H9 (cell line): ENCODE data around the gene MPST. TPM values are rescaled to one million over a fixed set of nuclear protein-coding genes. Genes with fewer than 3 reads are reported as not detected.

Experiments
- DNase-seq: peaks from one replicate; pipeline ENCODE4 v3.0.0-alpha.2; 2017
- H2AFZ ChIP-seq: one replicate; pipeline ENCODE4 v1.6.1; 2013; ENCODE audit warnings: mild to moderate bottlenecking, low read length, control low read depth, moderate library complexity
- H2AK5ac ChIP-seq: 2 replicates; pipeline ENCODE4 v1.6.1; 2013; ENCODE audit warnings: low read length, control low read depth, mixed read lengths; ENCODE audit not compliant: insufficient read length
- H2BK120ac ChIP-seq: one replicate; pipeline ENCODE4 v1.6.1; 2013; ENCODE audit warnings: low read depth, mild to moderate bottlenecking, low read length, control low read depth, inconsistent platforms; ENCODE audit not compliant: poor library complexity, severe bottlenecking
- H2BK12ac ChIP-seq: 2 replicates; pipeline ENCODE4 v1.6.1; 2013; ENCODE audit warnings: low read length, control low read depth, mixed read lengths, low read depth; ENCODE audit not compliant: insufficient read length
- H2BK15ac ChIP-seq: 2 replicates; pipeline ENCODE4 v1.6.1; 2013; ENCODE audit warnings: low read depth, low read length, control low read depth
- H2BK20ac ChIP-seq: one replicate; pipeline ENCODE4 v1.6.1; 2013; ENCODE audit warnings: low read depth, mild to moderate bottlenecking, low read length, control low read depth, inconsistent platforms; ENCODE audit not compliant: poor library complexity, severe bottlenecking
- H2BK5ac ChIP-seq: 2 replicates; pipeline ENCODE4 v1.6.1; 2013; ENCODE audit warnings: low read length, control low read depth, mixed read lengths; ENCODE audit not compliant: insufficient read length
- H3K14ac ChIP-seq: 2 replicates; pipeline ENCODE4 v1.6.1; 2013; ENCODE audit warnings: low read length, control low read depth; ENCODE audit not compliant: insufficient read depth
- H3K18ac ChIP-seq: 2 replicates; pipeline ENCODE4 v1.6.1; 2013; ENCODE audit warnings: low read depth, mild to moderate bottlenecking, mixed read lengths, low read length, control low read depth; ENCODE audit not compliant: insufficient read length
- H3K23ac ChIP-seq: 2 replicates; pipeline ENCODE4 v1.6.1; 2013; ENCODE audit warnings: low read length, control low read depth, mixed read lengths, low read depth; ENCODE audit not compliant: insufficient read length
- H3K23me2 ChIP-seq: 2 replicates; pipeline ENCODE4 v1.6.1; 2013; ENCODE audit warnings: low read depth, mild to moderate bottlenecking, mixed read lengths, low read length, control low read depth; ENCODE audit not compliant: insufficient read length, poor library complexity, severe bottlenecking
- H3K27ac ChIP-seq: 2 replicates; pipeline ENCODE4 v1.5.1; 2013; ENCODE audit warnings: low read length, control low read depth, mixed read lengths, low read depth; ENCODE audit not compliant: insufficient read length
- H3K27me3 ChIP-seq: 2 replicates; pipeline ENCODE4 v1.6.1; 2013; ENCODE audit warnings: low read length, control low read depth, inconsistent platforms; ENCODE audit not compliant: insufficient read depth
- H3K4ac ChIP-seq: 2 replicates; pipeline ENCODE4 v1.6.1; 2013; ENCODE audit warnings: low read depth, mild to moderate bottlenecking, control low read depth, inconsistent platforms, low read length, moderate library complexity
- H3K4me1 ChIP-seq: 2 replicates; pipeline ENCODE4 v1.6.1; 2013; ENCODE audit warnings: low read length, control low read depth, inconsistent platforms; ENCODE audit not compliant: insufficient read depth
- H3K4me2 ChIP-seq: 2 replicates; pipeline ENCODE4 v1.6.1; 2013; ENCODE audit warnings: low read length, control low read depth, mixed read lengths; ENCODE audit not compliant: insufficient read length, insufficient read depth
- H3K56ac ChIP-seq: 2 replicates; pipeline ENCODE4 v1.6.1; 2013; ENCODE audit warnings: low read depth, mild to moderate bottlenecking, mixed read lengths, low read length, control low read depth; ENCODE audit not compliant: insufficient read length
- H3K79me1 ChIP-seq: 2 replicates; pipeline ENCODE4 v1.6.1; 2013; ENCODE audit warnings: low read depth, mild to moderate bottlenecking, moderate library complexity, low read length, control low read depth, inconsistent platforms; ENCODE audit not compliant: insufficient read depth, poor library complexity, severe bottlenecking
- H3K79me2 ChIP-seq: 2 replicates; pipeline ENCODE4 v1.6.1; 2013; ENCODE audit warnings: low read length, control low read depth, inconsistent platforms; ENCODE audit not compliant: insufficient read depth
- H3K9ac ChIP-seq: 2 replicates; pipeline ENCODE4 v1.6.1; 2013; ENCODE audit warnings: low read length, control low read depth, mixed read lengths; ENCODE audit not compliant: insufficient read length; ENCODE audit errors: extremely low read depth
- H3K9me3 ChIP-seq: one replicate; pipeline ENCODE4 v1.6.1; 2013; ENCODE audit warnings: low read depth, low read length, inconsistent platforms; ENCODE audit not compliant: control insufficient read depth
- H3T11ph ChIP-seq: one replicate; pipeline ENCODE4 v1.6.1; 2013; ENCODE audit warnings: mild to moderate bottlenecking, low read length, control low read depth, inconsistent platforms
- H4K20me1 ChIP-seq: one replicate; pipeline ENCODE4 v1.6.1; 2013; ENCODE audit not compliant: control insufficient read depth, insufficient read length, insufficient read depth
- H4K5ac ChIP-seq: 2 replicates; pipeline ENCODE4 v1.6.1; 2013; ENCODE audit warnings: low read depth, mild to moderate bottlenecking, mixed read lengths, low read length, control low read depth; ENCODE audit not compliant: insufficient read length
- H4K8ac ChIP-seq: replicated peaks from 2 replicates; pipeline ENCODE4 v1.6.1; 2013; ENCODE audit warnings: low read length, control low read depth, mixed read lengths, low read depth; ENCODE audit not compliant: insufficient read length
- H4K91ac ChIP-seq: 2 replicates; pipeline ENCODE4 v1.6.1; 2013; ENCODE audit warnings: low read depth, mild to moderate bottlenecking, moderate library complexity, mixed read lengths, low read length, control low read depth; ENCODE audit not compliant: insufficient read length
- H3K27ac Mint-ChIP-seq, 3 experiments: 2 replicates in 2 of 3; 3 replicates in 1 of 3; pipeline ENCODE4 v1.8.0; 2020 to 2021; ENCODE audit warnings: mixed read lengths in 3 of 3, mild to moderate bottlenecking in 1 of 3, moderate library complexity in 1 of 3
- H3K27me3 Mint-ChIP-seq: 2 replicates; pipeline ENCODE4 v1.8.0; 2021; ENCODE audit warnings: low read depth, mild to moderate bottlenecking, moderate library complexity, mixed read lengths
- H3K36me3 Mint-ChIP-seq, 3 experiments: 2 replicates in 2 of 3; 3 replicates in 1 of 3; pipeline ENCODE4 v1.8.0; 2020 to 2021; ENCODE audit warnings: low read depth in 3 of 3, mixed read lengths in 3 of 3; ENCODE audit not compliant: insufficient read depth in 1 of 3
- H3K4me1 Mint-ChIP-seq, 2 experiments: 2 replicates each; pipeline ENCODE4 v1.8.0; 2020; ENCODE audit warnings: mixed read lengths in 2 of 2
- H3K4me3 Mint-ChIP-seq, 2 experiments: 2 replicates in 1 of 2; 3 replicates in 1 of 2; pipeline ENCODE4 v1.8.0; 2020 to 2021; ENCODE audit warnings: mild to moderate bottlenecking in 2 of 2, mixed read lengths in 2 of 2, moderate library complexity in 1 of 2
- H3K9me3 Mint-ChIP-seq, 2 experiments: 2 replicates in 1 of 2; 3 replicates in 1 of 2; pipeline ENCODE4 v1.8.0; 2020; ENCODE audit warnings: mild to moderate bottlenecking in 2 of 2, mixed read lengths in 2 of 2, moderate library complexity in 1 of 2
- WGBS: extraction: QIAGEN DNeasy Blood & Tissue Kit; methylation state at CpG from one replicate; pipeline ENCODE4 v1.1.7; 2013; ENCODE audit warnings: missing lambda C conversion rate, low lambda C conversion rate, mixed read lengths; ENCODE audit not compliant: insufficient read length; ENCODE audit errors: extremely low coverage; 5-methylcytosine and 5-hydroxymethylcytosine counted together
- total RNA-seq: library from RNA; stranded (reverse); gene quantifications from 2 replicates; pipeline ENCODE4 v1.2.1, GENCODE V29; 2021
- TF ChIP-seq, protein P1 (sequence below): fragments of 200-600 bp; sonication (generic); conservative IDR thresholded peaks from 3 replicates; pipeline ENCODE4 v1.8.0; 2021; ENCODE audit warnings: antibody characterized with exemption, mild to moderate bottlenecking

The MPST gene
- total RNA-seq, 1 experiment from 2014 or later, result 70.5 TPM

DNA sequence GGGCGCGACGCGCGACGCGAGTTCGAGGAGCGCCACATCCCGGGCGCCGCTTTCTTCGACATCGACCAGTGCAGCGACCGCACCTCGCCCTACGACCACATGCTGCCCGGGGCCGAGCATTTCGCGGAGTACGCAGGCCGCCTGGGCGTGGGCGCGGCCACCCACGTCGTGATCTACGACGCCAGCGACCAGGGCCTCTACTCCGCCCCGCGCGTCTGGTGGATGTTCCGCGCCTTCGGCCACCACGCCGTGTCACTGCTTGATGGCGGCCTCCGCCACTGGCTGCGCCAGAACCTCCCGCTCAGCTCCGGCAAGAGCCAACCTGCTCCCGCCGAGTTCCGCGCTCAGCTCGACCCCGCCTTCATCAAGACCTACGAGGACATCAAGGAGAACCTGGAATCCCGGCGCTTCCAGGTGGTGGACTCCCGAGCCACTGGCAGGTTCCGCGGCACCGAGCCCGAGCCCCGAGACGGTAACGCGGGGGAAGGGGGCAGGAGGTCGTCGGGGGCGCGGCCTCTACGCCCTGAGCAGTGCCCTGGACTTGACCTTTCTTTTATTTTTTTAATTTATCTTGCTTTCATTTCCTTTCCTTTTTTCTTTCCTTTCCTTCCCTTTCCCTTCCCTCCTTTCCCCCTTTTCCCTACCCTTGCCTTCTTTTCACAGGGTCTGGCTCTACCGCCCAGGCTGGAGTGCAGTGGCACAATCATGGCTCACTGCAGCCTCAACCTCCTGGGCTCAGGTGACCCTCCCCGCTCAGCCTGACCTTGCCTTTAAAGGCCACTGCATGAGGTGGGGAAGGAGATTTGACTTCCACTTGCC lies 5.0 kb downstream of the MPST start:
- no peaks in the 10 kb centered on the region for H3K9me3 Mint-ChIP-seq
- Histone ChIP-seq H3K79me2 (no peaks in the 10 kb centered on the region), H3K4me1 (no peaks in the 10 kb centered on the region), H3T11ph (no peak overlapping the region), H3K9me3 (no peaks in the 10 kb centered on the region), H2AK5ac (no peak overlapping the region), H2BK15ac (no peak overlapping the region), H4K8ac (no peak overlapping the region), H3K23me2 (no peaks in the 10 kb centered on the region), H3K79me1 (no peaks in the 10 kb centered on the region), H3K27me3 (no peaks in the 10 kb centered on the region), H2BK20ac (no peak overlapping the region), H4K20me1 (peaks cover 3% of the 10 kb centered on the region), H4K91ac (no peak overlapping the region), H3K4ac (no peak overlapping the region), H3K56ac (no peak overlapping the region), H3K27ac (no peak overlapping the region), H4K5ac (no peak overlapping the region), H3K23ac (no peak overlapping the region), H3K9ac (no peak overlapping the region), H3K14ac (no peak overlapping the region), H2AFZ (no peak overlapping the region), H2BK5ac (no peak overlapping the region), H3K4me2 (no peak overlapping the region), H2BK12ac (no peak overlapping the region), H2BK120ac (no peak overlapping the region), H3K18ac (no peak overlapping the region)
- WGBS, result no CpG with 5 or more reads among the region's 71 CpGs
- H3K27ac Mint-ChIP-seq, result peak overlapping the region in 2 of 3 experiments; percentile 81 to 86; a peak in 3 of 7 replicates
- H3K4me1 Mint-ChIP-seq, result peaks cover 22 to 37% of the 10 kb centered on the region in 2 experiments
- DNase-seq, result no peak
- H3K27me3 Mint-ChIP-seq, result no peaks in the 10 kb centered on the region
- H3K36me3 Mint-ChIP-seq, result peaks cover 16 to 47% (median 46%) of the 10 kb centered on the region in 3 experiments; a peak in 6 of 7 replicates
- no peak overlapping the region for H3K4me3 Mint-ChIP-seq
- TF ChIP-seq, protein P1, sequence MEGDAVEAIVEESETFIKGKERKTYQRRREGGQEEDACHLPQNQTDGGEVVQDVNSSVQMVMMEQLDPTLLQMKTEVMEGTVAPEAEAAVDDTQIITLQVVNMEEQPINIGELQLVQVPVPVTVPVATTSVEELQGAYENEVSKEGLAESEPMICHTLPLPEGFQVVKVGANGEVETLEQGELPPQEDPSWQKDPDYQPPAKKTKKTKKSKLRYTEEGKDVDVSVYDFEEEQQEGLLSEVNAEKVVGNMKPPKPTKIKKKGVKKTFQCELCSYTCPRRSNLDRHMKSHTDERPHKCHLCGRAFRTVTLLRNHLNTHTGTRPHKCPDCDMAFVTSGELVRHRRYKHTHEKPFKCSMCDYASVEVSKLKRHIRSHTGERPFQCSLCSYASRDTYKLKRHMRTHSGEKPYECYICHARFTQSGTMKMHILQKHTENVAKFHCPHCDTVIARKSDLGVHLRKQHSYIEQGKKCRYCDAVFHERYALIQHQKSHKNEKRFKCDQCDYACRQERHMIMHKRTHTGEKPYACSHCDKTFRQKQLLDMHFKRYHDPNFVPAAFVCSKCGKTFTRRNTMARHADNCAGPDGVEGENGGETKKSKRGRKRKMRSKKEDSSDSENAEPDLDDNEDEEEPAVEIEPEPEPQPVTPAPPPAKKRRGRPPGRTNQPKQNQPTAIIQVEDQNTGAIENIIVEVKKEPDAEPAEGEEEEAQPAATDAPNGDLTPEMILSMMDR, result no peak
